ENCODE data around the gene NEK2. TPM values are rescaled to one million over a fixed set of nuclear protein-coding genes. Genes with fewer than 3 reads are reported as not detected.
A peak's percentile ranks its signal among the peaks of the same experiment; 100 is the strongest.

Gene NEK2
- total and polyA plus RNA-seq, 2 of the 13 experiments (the other 11 are each of a cell fraction or from before 2014, with no cell fraction given): 10.9 to 40.8 TPM

- no peak for TF ChIP-seq E2F5 (CRISPR knock-in tag; conservative IDR thresholded peaks at IDR 0.05)
- peak; percentile 60; the same call in 1 of the 2 replicates for TF ChIP-seq HNF4G (IDR thresholded peaks at IDR 0.05; ENCODE audit: borderline replicate concordance, low read depth, low read length)
- TF ChIP-seq HNF4G (CRISPR knock-in tag; IDR thresholded peaks at IDR 0.05; ENCODE audit: borderline replicate concordance, low read depth): peak; percentile 38; the same call in 1 of the 2 replicates
- TF ChIP-seq HDAC6 (IDR thresholded peaks at IDR 0.05; ENCODE audit: low read depth, low read length): no peak
- TF ChIP-seq GATAD2A (CRISPR knock-in tag; IDR thresholded peaks at IDR 0.05): peak; percentile 96
- no peak for TF ChIP-seq ZNF724P (CRISPR knock-in tag; IDR thresholded peaks at IDR 0.05; ENCODE audit: borderline replicate concordance)
- no peak for TF ChIP-seq ATF7-NPFF (CRISPR knock-in tag; IDR thresholded peaks at IDR 0.05; ENCODE audit: low read depth)
- TF ChIP-seq ZNF780A (CRISPR knock-in tag; IDR thresholded peaks at IDR 0.05): no peak
- no peak for TF ChIP-seq ZNF138 (CRISPR knock-in tag; IDR thresholded peaks at IDR 0.05; ENCODE audit: low read depth)
- peak; percentile 89 for TF ChIP-seq HMG20A (CRISPR knock-in tag; IDR thresholded peaks at IDR 0.05; ENCODE audit: borderline replicate concordance)
- TF ChIP-seq SMAD1 (CRISPR knock-in tag; IDR thresholded peaks at IDR 0.05; ENCODE audit: borderline replicate concordance, low read depth): no peak
- no peak for TF ChIP-seq EZH2 (conservative IDR thresholded peaks at IDR 0.05; ENCODE audit: low read depth, low read length)
- peak; percentile 62; the same call in 1 of the 2 replicates for TF ChIP-seq THAP11 (CRISPR knock-in tag; IDR thresholded peaks at IDR 0.05)
- TF ChIP-seq ZNF441 (CRISPR knock-in tag; IDR thresholded peaks at IDR 0.05; ENCODE audit: borderline replicate concordance): no peak
- TF ChIP-seq ZNF230 (CRISPR knock-in tag; IDR thresholded peaks at IDR 0.05): no peak
- TF ChIP-seq SNAPC4 (CRISPR knock-in tag; IDR thresholded peaks at IDR 0.05): no peak
- peak; percentile 66 for TF ChIP-seq SMAD3 (CRISPR knock-in tag; IDR thresholded peaks at IDR 0.05)
- TF ChIP-seq ZNF749 (CRISPR knock-in tag; IDR thresholded peaks at IDR 0.05; ENCODE audit: borderline replicate concordance): no peak; the same call in 1 of the 2 replicates
- no peak for TF ChIP-seq MEIS2 (CRISPR knock-in tag; IDR thresholded peaks at IDR 0.05)
- TF ChIP-seq ZGPAT (CRISPR knock-in tag; IDR thresholded peaks at IDR 0.05): peak; percentile 93
- TF ChIP-seq MYPOP (CRISPR knock-in tag; IDR thresholded peaks at IDR 0.05): peak; percentile 36; the same call in 1 of the 2 replicates
- TF ChIP-seq ZNF660 (CRISPR knock-in tag; IDR thresholded peaks at IDR 0.05; ENCODE audit: borderline replicate concordance, low read depth): no peak
- peak; percentile 91 for TF ChIP-seq SP5 (CRISPR knock-in tag; IDR thresholded peaks at IDR 0.05; ENCODE audit: borderline replicate concordance, low read depth)
These were observed 8.3 kb downstream of the NEK2 start (continued) for GRCh38 chr1:211667065-211667617.

Measured in HepG2 (cell line).